Measurements from ENCODE around the gene WDR37. TPM values are rescaled to one million over a fixed set of nuclear protein-coding genes. Genes with fewer than 3 reads are reported as not detected.

WDR37 gene
- total and polyA plus RNA-seq, 9 of the 15 experiments (the other 6 are each of a cell fraction or from before 2014, with no cell fraction given) = 2.3 to 11.6 (median 6.7) TPM

DNA sequence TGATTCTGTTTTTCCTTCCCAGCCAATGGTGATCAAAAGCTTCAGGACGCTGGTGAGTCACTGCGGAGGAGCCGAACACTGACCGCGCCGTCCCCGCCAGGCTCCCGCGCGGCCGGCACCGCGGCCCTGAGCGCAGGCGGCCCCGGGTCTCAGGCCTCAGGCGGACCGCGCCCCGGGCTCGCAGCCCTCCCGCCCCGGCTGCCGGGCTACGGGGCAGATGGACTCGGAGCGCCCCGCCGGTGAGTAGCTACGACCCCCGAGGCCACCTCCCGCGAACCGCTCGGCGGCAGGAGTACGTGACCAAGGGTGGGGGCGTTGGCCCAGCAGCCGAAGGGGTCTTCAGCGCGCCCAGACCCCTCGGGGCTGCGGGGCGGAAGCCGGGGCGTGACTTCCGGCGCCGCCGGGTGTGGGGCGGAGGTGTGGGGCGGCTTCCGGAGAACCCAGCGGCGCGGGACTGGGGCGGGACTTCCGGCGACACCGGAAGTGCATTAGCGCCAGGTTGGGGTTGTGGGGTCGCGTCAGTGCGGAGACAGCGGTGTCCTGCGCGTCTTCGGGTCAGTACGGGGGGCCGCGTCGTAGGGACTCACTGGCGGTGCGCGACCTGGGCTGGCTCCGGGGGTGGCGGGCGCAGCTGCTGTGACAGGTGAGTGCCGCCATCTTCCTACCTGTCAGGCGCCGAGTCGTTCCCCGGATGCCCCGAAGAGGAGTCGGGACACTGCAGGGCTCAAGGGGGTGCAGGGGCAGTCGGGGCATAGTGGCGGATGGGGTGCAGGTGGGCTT lies at the start of gene WDR37 (continued):
- no peak for TF ChIP-seq ZHX1 (conservative IDR thresholded peaks at IDR 0.05; ENCODE audit: low read length)
- TF ChIP-seq POLR2H (tag; IDR thresholded peaks at IDR 0.05; ENCODE audit: low read depth) = no peak
- TF ChIP-seq ZNF354B (CRISPR knock-in tag; IDR thresholded peaks at IDR 0.05) = no peak
- no peak for TF ChIP-seq ZZZ3 (IDR thresholded peaks at IDR 0.05)
- TF ChIP-seq ZNF41 (CRISPR knock-in tag; conservative IDR thresholded peaks at IDR 0.05) = no peak
- TF ChIP-seq PPARD (CRISPR knock-in tag; IDR thresholded peaks at IDR 0.05) = no peak
- TF ChIP-seq, protein P1, sequence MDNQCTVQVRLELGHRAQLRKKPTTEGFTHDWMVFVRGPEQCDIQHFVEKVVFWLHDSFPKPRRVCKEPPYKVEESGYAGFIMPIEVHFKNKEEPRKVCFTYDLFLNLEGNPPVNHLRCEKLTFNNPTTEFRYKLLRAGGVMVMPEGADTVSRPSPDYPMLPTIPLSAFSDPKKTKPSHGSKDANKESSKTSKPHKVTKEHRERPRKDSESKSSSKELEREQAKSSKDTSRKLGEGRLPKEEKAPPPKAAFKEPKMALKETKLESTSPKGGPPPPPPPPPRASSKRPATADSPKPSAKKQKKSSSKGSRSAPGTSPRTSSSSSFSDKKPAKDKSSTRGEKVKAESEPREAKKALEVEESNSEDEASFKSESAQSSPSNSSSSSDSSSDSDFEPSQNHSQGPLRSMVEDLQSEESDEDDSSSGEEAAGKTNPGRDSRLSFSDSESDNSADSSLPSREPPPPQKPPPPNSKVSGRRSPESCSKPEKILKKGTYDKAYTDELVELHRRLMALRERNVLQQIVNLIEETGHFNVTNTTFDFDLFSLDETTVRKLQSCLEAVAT (IDR thresholded peaks at IDR 0.05) = no peak
- TF ChIP-seq CBFA2T2 (conservative IDR thresholded peaks at IDR 0.05) = no peak
- TF ChIP-seq CHCHD3 (CRISPR knock-in tag; IDR thresholded peaks at IDR 0.05) = no peak
- TF ChIP-seq SPI1 (IDR thresholded peaks at IDR 0.05; ENCODE audit: borderline replicate concordance, low read depth, low read length) = no peak
- TF ChIP-seq, protein P2, sequence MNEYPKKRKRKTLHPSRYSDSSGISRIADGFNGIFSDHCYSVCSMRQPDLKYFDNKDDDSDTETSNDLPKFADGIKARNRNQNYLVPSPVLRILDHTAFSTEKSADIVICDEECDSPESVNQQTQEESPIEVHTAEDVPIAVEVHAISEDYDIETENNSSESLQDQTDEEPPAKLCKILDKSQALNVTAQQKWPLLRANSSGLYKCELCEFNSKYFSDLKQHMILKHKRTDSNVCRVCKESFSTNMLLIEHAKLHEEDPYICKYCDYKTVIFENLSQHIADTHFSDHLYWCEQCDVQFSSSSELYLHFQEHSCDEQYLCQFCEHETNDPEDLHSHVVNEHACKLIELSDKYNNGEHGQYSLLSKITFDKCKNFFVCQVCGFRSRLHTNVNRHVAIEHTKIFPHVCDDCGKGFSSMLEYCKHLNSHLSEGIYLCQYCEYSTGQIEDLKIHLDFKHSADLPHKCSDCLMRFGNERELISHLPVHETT (CRISPR knock-in tag; conservative IDR thresholded peaks at IDR 0.05 in 1 of 2, IDR thresholded peaks at IDR 0.05 in 1 of 2) = peak in 1 of 2 experiments; percentile 88; a peak in 2 of 4 replicates
- TF ChIP-seq TCF3 (CRISPR knock-in tag; IDR thresholded peaks at IDR 0.05) = no peak
- TF ChIP-seq NRF1 (conservative IDR thresholded peaks at IDR 0.05 in 1 of 2, IDR thresholded peaks at IDR 0.05 in 1 of 2) = peak; percentile 38 to 51; a peak in 3 of 4 replicates
- peak in 1 of 2 experiments; percentile 98; a peak in 2 of 4 replicates for TF ChIP-seq KDM4B (IDR thresholded peaks at IDR 0.05; ENCODE audit: borderline replicate concordance in 2 of 2, low read depth in 1 of 2)
- TF ChIP-seq ZNF408 (CRISPR knock-in tag; IDR thresholded peaks at IDR 0.05; ENCODE audit: low read depth) = no peak
- TF ChIP-seq RBM25 (IDR thresholded peaks at IDR 0.05; ENCODE audit: low read depth, low read length, severe bottlenecking) = no peak
- TF ChIP-seq MCM5 (IDR thresholded peaks at IDR 0.05; ENCODE audit: low read depth) = no peak
- peak; percentile 29; the same call in 1 of the 2 replicates for TF ChIP-seq E2F5 (CRISPR knock-in tag; IDR thresholded peaks at IDR 0.05)
- no peak for TF ChIP-seq TEAD4 (IDR thresholded peaks at IDR 0.05; ENCODE audit: low read length)
- TF ChIP-seq TEAD4 (CRISPR knock-in tag; IDR thresholded peaks at IDR 0.05; ENCODE audit: borderline replicate concordance) = no peak

Data from K562 (cell line).